K562 (cell line): ENCODE results near the gene DLX2. TPM values are rescaled to one million over a fixed set of nuclear protein-coding genes. Genes with fewer than 3 reads are reported as not detected.

Source experiments
- BRF1 ChIP-seq: IDR thresholded peaks from 3 replicates; pipeline ENCODE4 v1.6.1; 2011; ENCODE audit warnings: borderline replicate concordance, mild to moderate bottlenecking; ENCODE audit not compliant: insufficient read length; ENCODE audit errors: extremely low read depth
- CEBPZ ChIP-seq: fragments of 150-350 bp; IDR thresholded peaks from 2 replicates; pipeline ENCODE4 v1.6.1; 2014; ENCODE audit warnings: low read depth, mild to moderate bottlenecking, low read length, borderline replicate concordance
- CGGBP1 ChIP-seq: fragments of 250-450 bp; sonication (Bioruptor Pico); IDR thresholded peaks from 2 replicates; pipeline ENCODE4 v1.9.0; 2021; ENCODE audit warnings: mild to moderate bottlenecking
- DNMT1 ChIP-seq: fragments of 450-650 bp; IDR thresholded peaks from 2 replicates; pipeline ENCODE4 v1.6.1; 2016; ENCODE audit warnings: antibody characterized with exemption, mild to moderate bottlenecking
- HEY1 ChIP-seq: fragments of 250-450 bp; sonication (Bioruptor Pico); IDR thresholded peaks from 2 replicates; pipeline ENCODE4 v1.5.0; 2020; ENCODE audit warnings: mild to moderate bottlenecking, moderate library complexity, borderline replicate concordance
- MTA2 ChIP-seq: fragments of 450-650 bp; IDR thresholded peaks from 2 replicates; pipeline ENCODE4 v1.6.1; 2016; ENCODE audit warnings: low read depth
- NFATC3 ChIP-seq: fragments of 450-650 bp; IDR thresholded peaks from 2 replicates; pipeline ENCODE4 v1.6.1; 2017; ENCODE audit warnings: mild to moderate bottlenecking
- XRCC5 ChIP-seq: fragments of 200-400 bp; formaldehyde crosslinking; IDR thresholded peaks from 2 replicates; pipeline ENCODE4 v1.6.1; 2017; ENCODE audit warnings: low read depth, mild to moderate bottlenecking, low read length
- ZNF239 ChIP-seq: fragments of 250-450 bp; sonication (Bioruptor Pico); IDR thresholded peaks from 2 replicates; pipeline ENCODE4 v1.4.0; 2020; ENCODE audit warnings: mild to moderate bottlenecking
- ZNF609 ChIP-seq: sonication (generic); formaldehyde crosslinking; IDR thresholded peaks from 2 replicates; pipeline ENCODE4 v1.8.1; 2023; ENCODE audit warnings: missing genetic modification reagents, mild to moderate bottlenecking, borderline replicate concordance
- polyA plus RNA-seq, 8 experiments: library from polyadenylated mRNA; depleted of rRNA in 4 of 8; stranded (reverse) in 5 of 8; unstranded in 3 of 8; fragments of >200 nt; fragmentation: Nextera tagmentation in 2 of 8; fragmentation: Illumina TruSeq in 1 of 8; extraction: Ambion mirVana in 2 of 8; extraction: Trizol in 1 of 8; gene quantifications; 2 replicates each; pipeline versions ENCODE4 v1.2.1 to v1.2.3, GENCODE V29; 2011 to 2014; ENCODE audit warnings: inconsistent platforms in 1 of 8, missing spikeins in 1 of 8
- total RNA-seq, 7 experiments: library from RNA; depleted of rRNA in 6 of 7; stranded (reverse); fragments of >200 nt in 6 of 7; fragmentation: Illumina TruSeq in 2 of 7; extraction: Trizol in 2 of 7; gene quantifications; 2 replicates each; pipeline versions ENCODE4 v1.2.1 to v1.2.3, GENCODE V29; 2011 to 2021; ENCODE audit warnings: low replicate concordance in 1 of 7
- TF ChIP-seq, protein P1 (sequence below), 2 experiments: IDR thresholded peaks; 2 replicates each; pipeline ENCODE4 v1.6.1; 2012; ENCODE audit warnings: improper control_type of control experiment in 2 of 2, low read depth in 2 of 2, low read length in 2 of 2, borderline replicate concordance in 1 of 2
- TF ChIP-seq, protein P2 (sequence below): sonication (generic); formaldehyde crosslinking; IDR thresholded peaks from 2 replicates; pipeline ENCODE4 v1.8.1; 2023; ENCODE audit warnings: mild to moderate bottlenecking, missing genetic modification reagents

DLX2 gene
- total and polyA plus RNA-seq, 9 of the 15 experiments (the other 6 are each of a cell fraction or from before 2014, with no cell fraction given) = 0.14 to 4.3 (median 0.86) TPM

DNA sequence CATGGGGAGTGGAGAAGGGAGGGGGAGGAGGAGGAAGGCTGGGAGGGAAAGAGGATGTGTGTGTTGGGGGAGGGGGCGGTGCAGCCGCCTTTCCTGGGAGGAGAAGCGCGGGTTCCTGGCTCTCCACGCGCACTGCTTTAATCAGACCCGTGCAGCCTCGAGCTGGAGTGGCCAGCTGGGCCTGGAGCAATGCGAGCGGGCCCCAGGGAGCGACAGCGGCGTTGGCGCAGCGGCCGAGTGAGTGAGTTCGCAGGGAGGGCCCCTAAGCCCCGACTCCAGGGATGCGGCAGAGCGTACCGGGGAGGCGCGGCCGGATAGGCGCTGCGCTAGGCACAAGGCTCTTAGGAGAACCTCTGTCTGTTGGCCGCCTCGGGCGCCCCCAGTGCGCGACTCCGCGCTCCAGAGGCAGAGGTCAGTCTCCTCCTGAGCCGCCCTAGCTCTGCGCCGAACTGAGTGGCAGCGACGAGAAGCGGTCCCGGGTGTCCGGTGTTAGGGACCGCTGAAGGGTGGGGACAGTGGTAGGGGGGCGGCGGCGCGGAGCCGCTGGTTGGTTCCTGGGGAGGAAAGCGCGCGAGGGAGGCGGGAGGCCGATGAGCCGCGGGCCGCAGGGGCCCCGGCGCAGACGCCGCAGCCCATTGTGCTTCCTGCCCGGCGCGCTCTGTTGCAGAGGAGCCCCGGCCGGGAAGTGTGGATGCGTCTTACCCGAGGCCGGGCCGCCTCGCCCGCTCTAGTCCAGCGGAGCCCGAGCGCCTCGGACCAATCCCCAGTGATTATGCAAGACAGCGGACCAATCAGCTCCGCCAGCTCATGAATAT lies 17.8 kb downstream of the DLX2 start (continued):
- TF ChIP-seq, protein P1, sequence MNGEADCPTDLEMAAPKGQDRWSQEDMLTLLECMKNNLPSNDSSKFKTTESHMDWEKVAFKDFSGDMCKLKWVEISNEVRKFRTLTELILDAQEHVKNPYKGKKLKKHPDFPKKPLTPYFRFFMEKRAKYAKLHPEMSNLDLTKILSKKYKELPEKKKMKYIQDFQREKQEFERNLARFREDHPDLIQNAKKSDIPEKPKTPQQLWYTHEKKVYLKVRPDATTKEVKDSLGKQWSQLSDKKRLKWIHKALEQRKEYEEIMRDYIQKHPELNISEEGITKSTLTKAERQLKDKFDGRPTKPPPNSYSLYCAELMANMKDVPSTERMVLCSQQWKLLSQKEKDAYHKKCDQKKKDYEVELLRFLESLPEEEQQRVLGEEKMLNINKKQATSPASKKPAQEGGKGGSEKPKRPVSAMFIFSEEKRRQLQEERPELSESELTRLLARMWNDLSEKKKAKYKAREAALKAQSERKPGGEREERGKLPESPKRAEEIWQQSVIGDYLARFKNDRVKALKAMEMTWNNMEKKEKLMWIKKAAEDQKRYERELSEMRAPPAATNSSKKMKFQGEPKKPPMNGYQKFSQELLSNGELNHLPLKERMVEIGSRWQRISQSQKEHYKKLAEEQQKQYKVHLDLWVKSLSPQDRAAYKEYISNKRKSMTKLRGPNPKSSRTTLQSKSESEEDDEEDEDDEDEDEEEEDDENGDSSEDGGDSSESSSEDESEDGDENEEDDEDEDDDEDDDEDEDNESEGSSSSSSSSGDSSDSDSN (IDR thresholded peaks at IDR 0.05; ENCODE audit: borderline replicate concordance in 1 of 2, low read depth in 2 of 2, low read length in 2 of 2) = peak in 1 of 2 experiments; percentile 61; a peak in 2 of 4 replicates
- peak; percentile 71; the same call in 1 of the 2 replicates for TF ChIP-seq ZNF609 (CRISPR knock-in tag)
- no peak for TF ChIP-seq MTA2
- no peak for TF ChIP-seq HEY1 (CRISPR knock-in tag)
- no peak for TF ChIP-seq CEBPZ
- no peak for TF ChIP-seq XRCC5
- TF ChIP-seq ZNF239 (CRISPR knock-in tag) = no peak
- TF ChIP-seq DNMT1 = no peak
- TF ChIP-seq CGGBP1 (CRISPR knock-in tag) = no peak
- TF ChIP-seq BRF1 = no peak
- no peak for TF ChIP-seq NFATC3
- TF ChIP-seq, protein P2, sequence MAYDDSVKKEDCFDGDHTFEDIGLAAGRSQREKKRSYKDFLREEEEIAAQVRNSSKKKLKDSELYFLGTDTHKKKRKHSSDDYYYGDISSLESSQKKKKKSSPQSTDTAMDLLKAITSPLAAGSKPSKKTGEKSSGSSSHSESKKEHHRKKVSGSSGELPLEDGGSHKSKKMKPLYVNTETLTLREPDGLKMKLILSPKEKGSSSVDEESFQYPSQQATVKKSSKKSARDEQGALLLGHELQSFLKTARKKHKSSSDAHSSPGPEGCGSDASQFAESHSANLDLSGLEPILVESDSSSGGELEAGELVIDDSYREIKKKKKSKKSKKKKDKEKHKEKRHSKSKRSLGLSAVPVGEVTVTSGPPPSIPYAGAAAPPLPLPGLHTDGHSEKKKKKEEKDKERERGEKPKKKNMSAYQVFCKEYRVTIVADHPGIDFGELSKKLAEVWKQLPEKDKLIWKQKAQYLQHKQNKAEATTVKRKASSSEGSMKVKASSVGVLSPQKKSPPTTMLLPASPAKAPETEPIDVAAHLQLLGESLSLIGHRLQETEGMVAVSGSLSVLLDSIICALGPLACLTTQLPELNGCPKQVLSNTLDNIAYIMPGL = no peak
